CD8-positive, alpha-beta memory T cell (primary cell): ENCODE data around the gene RYR3. TPM values are rescaled to one million over a fixed set of nuclear protein-coding genes. Genes with fewer than 3 reads are reported as not detected.

ENCODE experiments used
- CTCF ChIA-PET: fragments of 350-600 bp; sonication (Branson Sonifier 250); formaldehyde crosslinking; loops from one replicate; lab custom pipeline; 2021; ENCODE audit warnings: antibody characterized with exemption; lab: Charles Lee
- POLR2A ChIA-PET: fragments of 350-600 bp; sonication (Branson Sonifier 250); formaldehyde crosslinking; loops from one replicate; lab custom pipeline; 2021; ENCODE audit warnings: antibody characterized with exemption; lab: Charles Lee
- DNase-seq, 5 donors: peaks; one replicate each; pipeline versions ENCODE4 v3.0.0 to v3.0.0-alpha.2; 2020 to 2022; ENCODE audit warnings: mixed read lengths in 1 of 5
- H3K27ac ChIP-seq: one replicate; pipeline ENCODE4 v1.7.0; 2013; ENCODE audit warnings: low read depth, mild to moderate bottlenecking, low read length, moderate library complexity
- H3K27me3 ChIP-seq: 2 replicates; pipeline ENCODE4 v1.7.0; 2013; ENCODE audit warnings: low read length, mild to moderate bottlenecking; ENCODE audit not compliant: insufficient read depth, poor library complexity, severe bottlenecking
- H3K36me3 ChIP-seq: 2 replicates; pipeline ENCODE4 v1.7.0; 2013; ENCODE audit warnings: mild to moderate bottlenecking, low read length, moderate library complexity; ENCODE audit not compliant: insufficient read depth
- H3K4me1 ChIP-seq: 2 replicates; pipeline ENCODE4 v1.7.0; 2013; ENCODE audit warnings: mild to moderate bottlenecking, low read length, moderate library complexity; ENCODE audit not compliant: insufficient read depth
- H3K4me3 ChIP-seq: 2 replicates; pipeline ENCODE4 v1.7.0; 2013; ENCODE audit warnings: mild to moderate bottlenecking, low read length
- H3K9me3 ChIP-seq: 2 replicates; pipeline ENCODE4 v1.7.0; 2013; ENCODE audit warnings: mild to moderate bottlenecking, low read length
- H3K27ac Mint-ChIP-seq, 8 donors: one replicate each; pipeline ENCODE4 v1.8.0; 2020 to 2021; ENCODE audit warnings: mixed read lengths in 8 of 8, mild to moderate bottlenecking in 6 of 8, inconsistent platforms in 3 of 8, moderate library complexity in 3 of 8
- H3K27me3 Mint-ChIP-seq, 2 donors: one replicate each; pipeline ENCODE4 v1.8.0; 2020 to 2021; ENCODE audit warnings: mixed read lengths in 2 of 2, mild to moderate bottlenecking in 1 of 2, moderate library complexity in 1 of 2
- H3K36me3 Mint-ChIP-seq, 3 donors: one replicate each; pipeline ENCODE4 v1.8.0; 2020 to 2021; ENCODE audit warnings: mixed read lengths in 3 of 3, inconsistent platforms in 1 of 3, mild to moderate bottlenecking in 1 of 3
- H3K4me1 Mint-ChIP-seq, 3 donors: one replicate each; pipeline ENCODE4 v1.8.0; 2020 to 2021; ENCODE audit warnings: mixed read lengths in 3 of 3, inconsistent platforms in 1 of 3, mild to moderate bottlenecking in 1 of 3
- H3K4me3 Mint-ChIP-seq, 7 donors: one replicate each; pipeline ENCODE4 v1.8.0; 2020 to 2021; ENCODE audit warnings: mixed read lengths in 7 of 7, mild to moderate bottlenecking in 6 of 7, moderate library complexity in 4 of 7, inconsistent platforms in 2 of 7
- H3K9me3 Mint-ChIP-seq, 5 donors: one replicate each; pipeline ENCODE4 v1.8.0; 2020 to 2022; ENCODE audit warnings: mixed read lengths in 5 of 5, mild to moderate bottlenecking in 3 of 5, moderate library complexity in 2 of 5, inconsistent platforms in 1 of 5
- polyA plus RNA-seq: library from polyadenylated mRNA; unstranded; fragments of 300-500 nt; fragmentation: Illumina TruSeq; gene quantifications from one replicate; pipeline ENCODE4 v1.2.3, GENCODE V29; 2021
- total RNA-seq, 2 experiments: library from RNA; stranded (reverse); gene quantifications; one replicate each; pipeline ENCODE4 v1.2.3, GENCODE V29; 2021

The RYR3 gene
- total and polyA plus RNA-seq, 3 experiments from 2014 or later = 0.08 TPM; not detected in 2

- Histone ChIP-seq H3K27me3 (no peaks in the 10 kb centered on the region), H3K4me3 (no peak overlapping the region), H3K36me3 (no peaks in the 10 kb centered on the region), H3K9me3 (no peaks in the 10 kb centered on the region), H3K27ac (no peak overlapping the region), H3K4me1 (no peaks in the 10 kb centered on the region)
- H3K27ac Mint-ChIP-seq = no peak overlapping the region
- ChIA-PET CTCF (no interaction called here), POLR2A (no interaction called here)
- H3K27me3 Mint-ChIP-seq = no peaks in the 10 kb centered on the region
- H3K4me3 Mint-ChIP-seq = no peak overlapping the region
- no peak for DNase-seq
- no peaks in the 10 kb centered on the region for H3K9me3 Mint-ChIP-seq
- peaks cover 0 to 13% (median 0%) of the 10 kb centered on the region in 3 donors for H3K36me3 Mint-ChIP-seq
- H3K4me1 Mint-ChIP-seq = peaks cover 0 to 6% (median 4%) of the 10 kb centered on the region in 3 donors
These were observed 601.6 kb downstream of the RYR3 start for GRCh38 chr15:33912326-33912725.

GRCh38 chr15:33913459-33913858 lies 602.7 kb downstream of the RYR3 start:
- Mint-ChIP-seq H3K4me3 (no peak overlapping the region), H3K4me1 (peaks cover 0 to 6% (median 4%) of the 10 kb centered on the region in 3 donors), H3K9me3 (no peaks in the 10 kb centered on the region), H3K27ac (no peak overlapping the region), H3K36me3 (peaks cover 0 to 13% (median 0%) of the 10 kb centered on the region in 3 donors), H3K27me3 (no peaks in the 10 kb centered on the region)
- no peak overlapping the region for H3K27ac ChIP-seq
- H3K4me3 ChIP-seq = no peak overlapping the region
- H3K36me3 ChIP-seq = no peaks in the 10 kb centered on the region
- no peak for DNase-seq
- no peaks in the 10 kb centered on the region for H3K9me3 ChIP-seq
- ChIA-PET POLR2A (interaction anchor here (0.7 kb wide), 1 partner anchor 42 kb away, joined by 3 read pairs; no protein-coding TSS in a partner anchor), CTCF (no interaction called here)
- H3K4me1 ChIP-seq = no peaks in the 10 kb centered on the region
- H3K27me3 ChIP-seq = no peaks in the 10 kb centered on the region

Other genes starting within 250 kb of the RYR3 start
- under 1 TPM; 0.11 to 0.24 TPM for gene FMN1, start 116.3 kb upstream of the RYR3 start, total RNA-seq
- 0.09 TPM for gene FMN1, start 116.3 kb upstream of the RYR3 start, polyA plus RNA-seq